H1 (cell line): ENCODE results near the gene ST6GALNAC2. TPM values are rescaled to one million over a fixed set of nuclear protein-coding genes. Genes with fewer than 3 reads are reported as not detected.

Experiments used
- CTCF ChIA-PET: fragments of 300-600 bp; sonication (Branson Sonifier 250); formaldehyde crosslinking; loops from one replicate; lab custom pipeline; 2021; ENCODE audit not compliant: partially characterized antibody; lab: Charles Lee
- POLR2A ChIA-PET: fragments of 300-600 bp; sonication (Branson Sonifier 250); formaldehyde crosslinking; loops from one replicate; lab custom pipeline; 2021; ENCODE audit warnings: inconsistent platforms; ENCODE audit not compliant: partially characterized antibody; lab: Charles Lee
- DNase-seq, 2 experiments: peaks; one replicate each; pipeline versions ENCODE4 v3.0.0 to v3.0.0-alpha.2; 2010 to 2022; ENCODE audit warnings: low spot score in 2 of 2, low read depth in 1 of 2, mixed read lengths in 1 of 2
- FAIRE-seq: peaks from 2 replicates; lab custom pipeline; 2011; peaks lifted over from hg19 to GRCh38; lab: Jason Lieb, UNC
- H2AFZ ChIP-seq: 2 replicates; pipeline ENCODE4 v1.8.1; 2012; ENCODE audit warnings: low read length, inconsistent platforms
- H2AK5ac ChIP-seq: 2 replicates; pipeline ENCODE4 v1.6.1; 2013; ENCODE audit warnings: low read depth, low read length
- H2BK120ac ChIP-seq: replicated peaks from 2 replicates; pipeline ENCODE3; 2013; ENCODE audit warnings: low read depth, low read length, inconsistent platforms
- H2BK12ac ChIP-seq: 2 replicates; pipeline ENCODE4 v1.6.1; 2013; ENCODE audit warnings: low read depth, low read length
- H2BK15ac ChIP-seq: 2 replicates; pipeline ENCODE4 v1.6.1; 2013; ENCODE audit warnings: low read length
- H2BK20ac ChIP-seq: 2 replicates; pipeline ENCODE4 v1.6.1; 2013; ENCODE audit warnings: low read length
- H2BK5ac ChIP-seq: 2 replicates; pipeline ENCODE4 v1.6.1; 2013; ENCODE audit warnings: low read depth, low read length
- H3K14ac ChIP-seq: 2 replicates; pipeline ENCODE4 v1.6.1; 2013; ENCODE audit warnings: inconsistent platforms; ENCODE audit not compliant: insufficient read length
- H3K18ac ChIP-seq: 2 replicates; pipeline ENCODE4 v1.6.1; 2013; ENCODE audit warnings: low read length; ENCODE audit errors: extremely low read depth
- H3K23ac ChIP-seq: 2 replicates; pipeline ENCODE4 v1.6.1; 2013; ENCODE audit warnings: inconsistent platforms; ENCODE audit not compliant: insufficient read length
- H3K23me2 ChIP-seq: 2 replicates; pipeline ENCODE4 v1.6.1; 2013; ENCODE audit warnings: low read depth, low read length
- H3K27ac ChIP-seq: 2 replicates; pipeline ENCODE4 v1.6.1; 2011; ENCODE audit warnings: low read depth, low read length, inconsistent platforms
- H3K27me3 ChIP-seq, 4 experiments: replicated peaks in 1 of 4; 1 replicate in 1 of 4; 2 replicates in 3 of 4; pipeline versions ENCODE4 v1.6.1 to v1.8.1; 2011 to 2013; ENCODE audit warnings: low read length in 3 of 4, mild to moderate bottlenecking in 3 of 4, inconsistent platforms in 2 of 4, mixed read lengths in 2 of 4, moderate library complexity in 1 of 4; ENCODE audit not compliant: control insufficient read depth in 3 of 4, insufficient read depth in 3 of 4; ENCODE audit errors: extremely low read depth in 1 of 4
- H3K36me3 ChIP-seq, 4 experiments: 2 replicates each; pipeline versions ENCODE4 v1.6.1 to v1.8.1; 2011 to 2013; ENCODE audit warnings: mild to moderate bottlenecking in 4 of 4, low read length in 3 of 4, moderate library complexity in 2 of 4, control low read depth in 1 of 4, inconsistent platforms in 1 of 4; ENCODE audit not compliant: insufficient read depth in 4 of 4, control insufficient read depth in 2 of 4
- H3K4ac ChIP-seq: replicated peaks from 2 replicates; pipeline ENCODE3; 2013; ENCODE audit warnings: low read length, low read depth, mixed read lengths, inconsistent platforms; ENCODE audit not compliant: insufficient read length
- H3K4me1 ChIP-seq, 4 experiments: replicated peaks in 1 of 4; 1 replicate in 1 of 4; 2 replicates in 3 of 4; pipeline versions ENCODE4 v1.6.1 to v1.8.1; 2011 to 2013; ENCODE audit warnings: low read length in 3 of 4, inconsistent platforms in 2 of 4, mixed read lengths in 1 of 4; ENCODE audit not compliant: insufficient read depth in 4 of 4, control insufficient read depth in 3 of 4
- H3K4me2 ChIP-seq, 2 experiments: 2 replicates each; pipeline versions ENCODE4 v1.6.1 to v1.8.1; 2011 to 2013; ENCODE audit warnings: low read depth in 2 of 2, low read length in 2 of 2, control low read depth in 1 of 2, inconsistent platforms in 1 of 2, mild to moderate bottlenecking in 1 of 2; ENCODE audit not compliant: insufficient read depth in 1 of 2
- H3K4me3 ChIP-seq, 4 experiments: fragments of 200-600, 300-600 bp in 1 of 4; sonication (generic), shearing (Covaris generic), sonication (Bioruptor Twin) in 1 of 4; 2 replicates each; pipeline versions ENCODE4 v1.5.1 to v1.8.1; 2011 to 2016; ENCODE audit warnings: low read length in 4 of 4, low read depth in 3 of 4, control low read depth in 2 of 4, inconsistent platforms in 2 of 4, mild to moderate bottlenecking in 2 of 4, mixed read lengths in 1 of 4, moderate library complexity in 1 of 4; ENCODE audit not compliant: insufficient read depth in 2 of 4; ENCODE audit errors: extremely low read depth in 1 of 4
- H3K56ac ChIP-seq: replicated peaks from 2 replicates; pipeline ENCODE3; 2013; ENCODE audit warnings: low read depth, mild to moderate bottlenecking, mixed read lengths, low read length, inconsistent platforms; ENCODE audit not compliant: insufficient read length
- H3K79me1 ChIP-seq: 2 replicates; pipeline ENCODE4 v1.6.1; 2013; ENCODE audit warnings: low read depth, low read length, control low read depth
- H3K79me2 ChIP-seq, 2 experiments: 2 replicates each; pipeline versions ENCODE4 v1.6.1 to v1.8.1; 2012 to 2013; ENCODE audit warnings: low read length in 2 of 2, mild to moderate bottlenecking in 2 of 2, inconsistent platforms in 1 of 2; ENCODE audit not compliant: insufficient read depth in 2 of 2, control insufficient read depth in 1 of 2
- H3K9ac ChIP-seq, 4 experiments: replicated peaks in 1 of 4; 1 replicate in 1 of 4; 2 replicates in 3 of 4; pipeline versions ENCODE4 v1.6.1 to v1.8.1; 2011 to 2013; ENCODE audit warnings: low read depth in 3 of 4, low read length in 3 of 4, control low read depth in 2 of 4, mild to moderate bottlenecking in 2 of 4, moderate library complexity in 2 of 4, inconsistent platforms in 1 of 4; ENCODE audit errors: extremely low read depth in 1 of 4
- H3K9me3 ChIP-seq, 2 experiments: 2 replicates each; pipeline versions ENCODE4 v1.6.1 to v1.8.1; 2012 to 2013; ENCODE audit warnings: mild to moderate bottlenecking in 2 of 2, moderate library complexity in 2 of 2, control low read depth in 1 of 2, inconsistent platforms in 1 of 2, low read depth in 1 of 2, low read length in 1 of 2, mixed read lengths in 1 of 2; ENCODE audit not compliant: insufficient read depth in 2 of 2
- H4K20me1 ChIP-seq, 2 experiments: replicated peaks in 1 of 2; 2 replicates each; pipeline versions ENCODE3 to v1.8.1; 2011 to 2013; ENCODE audit warnings: inconsistent platforms in 2 of 2, low read length in 2 of 2, mild to moderate bottlenecking in 1 of 2; ENCODE audit not compliant: insufficient read depth in 2 of 2, control insufficient read depth in 1 of 2
- H4K5ac ChIP-seq: 2 replicates; pipeline ENCODE4 v1.6.1; 2013; ENCODE audit warnings: low read length, low read depth, mixed read lengths, inconsistent platforms; ENCODE audit not compliant: insufficient read length
- H4K8ac ChIP-seq: 2 replicates; pipeline ENCODE4 v1.8.0; 2013; ENCODE audit warnings: mild to moderate bottlenecking, moderate library complexity, low read length, inconsistent platforms; ENCODE audit not compliant: insufficient read depth; ENCODE audit errors: extremely low read depth
- H4K91ac ChIP-seq: replicated peaks from 2 replicates; pipeline ENCODE3; 2013; ENCODE audit warnings: low read length, mixed read lengths, inconsistent platforms; ENCODE audit not compliant: insufficient read length
- ASH2L ChIP-seq: fragments of 200-600, 300-600 bp; sonication (generic); IDR thresholded peaks from one replicate; pipeline ENCODE4 v1.7.1; 2017; ENCODE audit warnings: low read length
- CREB1 ChIP-seq: IDR thresholded peaks from 2 replicates; pipeline ENCODE4 v1.6.1; 2012; ENCODE audit warnings: inconsistent platforms
- GTF2F1 ChIP-seq: IDR thresholded peaks from 2 replicates; pipeline ENCODE4 v1.6.1; 2012; ENCODE audit warnings: low read depth, low read length, improper control_type of control experiment, borderline replicate concordance
- KDM5A ChIP-seq: fragments of 200-600 bp; IDR thresholded peaks from 2 replicates; pipeline ENCODE4 v1.7.1; 2012; ENCODE audit warnings: mild to moderate bottlenecking, low read length, inconsistent platforms, mixed read lengths
- MAFK ChIP-seq: IDR thresholded peaks from 2 replicates; pipeline ENCODE4 v1.6.1; 2012; ENCODE audit warnings: low read depth, mild to moderate bottlenecking, improper control_type of control experiment, low read length
- NRF1 ChIP-seq: IDR thresholded peaks from 2 replicates; pipeline ENCODE4 v1.6.1; 2011; ENCODE audit warnings: mild to moderate bottlenecking, low read depth, low read length, improper control_type of control experiment
- RFX5 ChIP-seq: IDR thresholded peaks from 2 replicates; pipeline ENCODE4 v1.6.1; 2011; ENCODE audit warnings: low read depth, low read length, improper control_type of control experiment, borderline replicate concordance
- RNF2 ChIP-seq: fragments of 200-900, 300-1000 bp; sonication (generic); IDR thresholded peaks from 2 replicates; pipeline ENCODE4 v1.7.1; 2016; ENCODE audit warnings: borderline replicate concordance, low read depth, mild to moderate bottlenecking, antibody characterized with exemption, low read length; ENCODE audit not compliant: poor library complexity, severe bottlenecking; ENCODE audit errors: missing control alignments
- SAP30 ChIP-seq: fragments of 300-600 bp; sonication (generic); IDR thresholded peaks from 2 replicates; pipeline ENCODE4 v1.7.1; 2012; ENCODE audit warnings: low read length, moderate library complexity, mild to moderate bottlenecking, inconsistent platforms; ENCODE audit not compliant: insufficient read depth, insufficient replicate concordance
- TAF1 ChIP-seq: IDR thresholded peaks from 2 replicates; pipeline ENCODE4 v1.6.1; 2011; ENCODE audit warnings: mild to moderate bottlenecking, low read depth, low read length
- TAF7 ChIP-seq: optimal IDR thresholded peaks from 2 replicates; pipeline ENCODE3; 2011; ENCODE audit warnings: low read depth, mild to moderate bottlenecking, inconsistent platforms, low read length, moderate library complexity, borderline replicate concordance
- TCF12 ChIP-seq: IDR thresholded peaks from 2 replicates; pipeline ENCODE4 v1.6.1; 2011; ENCODE audit warnings: low read depth, mild to moderate bottlenecking, low read length
- WGBS, 2 experiments: shearing (Covaris generic) in 1 of 2; methylation state at CpG; one replicate each; pipeline versions ENCODE4 v1.1.6 to v1.1.7; 2013 to 2015; ENCODE audit warnings: low lambda C conversion rate in 2 of 2, mixed read lengths in 2 of 2, inconsistent platforms in 1 of 2, low coverage in 1 of 2, missing lambda C conversion rate in 1 of 2; ENCODE audit not compliant: insufficient replicate concordance in 2 of 2, insufficient coverage in 1 of 2, insufficient read length in 1 of 2; ENCODE audit errors: extremely low coverage in 1 of 2, missing lambda C conversion rate in 1 of 2; 5-methylcytosine and 5-hydroxymethylcytosine counted together
- polyA plus RNA-seq, 7 experiments: library from polyadenylated mRNA; depleted of rRNA in 3 of 7; stranded (reverse) in 5 of 7; unstranded in 2 of 7; fragments of >200 nt in 5 of 7; fragments of 200-250 nt in 2 of 7; gene quantifications; 1 replicate in 5 of 7; 2 replicates in 1 of 7; 4 replicates in 1 of 7; pipeline versions ENCODE4 v1.2.1 to v1.2.3, GENCODE V29; 2011 to 2013; ENCODE audit warnings: missing spikeins in 2 of 7, mixed read lengths in 2 of 7
- total RNA-seq: library from RNA; stranded (reverse); fragmentation: NEBNext Ultra II Directional; extraction: Animal tissue kit (Norgen Biotek cat#: 25700); gene quantifications from 2 replicates; pipeline ENCODE4 v1.2.1, GENCODE V29; 2021
- TF ChIP-seq, protein P1 (sequence below): IDR thresholded peaks from 2 replicates; pipeline ENCODE4 v1.6.1; 2011; ENCODE audit warnings: low read depth, mild to moderate bottlenecking, low read length; ENCODE audit not compliant: insufficient read depth

The ST6GALNAC2 gene
- total and polyA plus RNA-seq, 2 of the 8 experiments (the other 6 are each of a cell fraction or from before 2014, with no cell fraction given) = 0.09 TPM; not detected in 1

DNA sequence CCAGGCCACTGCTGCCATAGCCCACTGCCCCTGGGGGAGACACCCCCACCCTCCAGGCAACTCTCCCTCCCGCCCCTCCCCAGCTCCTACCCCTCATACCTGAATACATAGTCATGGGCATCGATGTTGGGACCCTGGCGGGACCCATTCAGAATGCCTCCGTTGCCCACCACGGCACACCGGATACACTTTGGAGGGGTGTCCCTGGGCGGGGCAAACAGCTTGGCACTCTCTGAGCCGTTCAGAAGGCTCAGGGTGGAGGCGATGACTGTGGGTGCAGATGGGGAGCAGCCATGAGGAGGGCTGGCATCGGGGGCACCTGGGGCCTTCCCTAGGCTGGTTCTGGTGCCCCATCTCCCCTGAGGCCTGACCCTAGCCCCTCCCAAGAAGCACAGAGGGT lies 12.6 kb downstream of the ST6GALNAC2 start:
- Histone ChIP-seq H3K4me1 (peaks cover 0 to 16% (median 4%) of the 10 kb centered on the region in 4 experiments; a peak in 6 of 7 replicates), H3K4ac (no peak overlapping the region), H3K79me1 (no peaks in the 10 kb centered on the region; the same call in 1 of the 2 replicates), H3K9me3 (no peaks in the 10 kb centered on the region), H4K8ac (no peak overlapping the region), H3K23ac (no peak overlapping the region), H3K14ac (no peak overlapping the region), H2BK120ac (no peak overlapping the region), H3K9ac (no peak overlapping the region), H3K4me2 (no peak overlapping the region), H3K56ac (no peak overlapping the region), H3K23me2 (no peaks in the 10 kb centered on the region; the same call in 1 of the 2 replicates), H2BK15ac (no peak overlapping the region), H3K27me3 (peaks cover 0 to 3% (median 1%) of the 10 kb centered on the region in 4 experiments; a peak in 3 of 7 replicates), H2AFZ (no peak overlapping the region), H3K18ac (no peak overlapping the region), H3K4me3 (no peak overlapping the region), H4K91ac (no peak overlapping the region), H3K79me2 (no peaks in the 10 kb centered on the region), H2BK12ac (no peak overlapping the region), H4K20me1 (peaks cover 0 to 2% of the 10 kb centered on the region in 2 experiments), H2BK5ac (no peak overlapping the region), H3K36me3 (no peaks in the 10 kb centered on the region), H4K5ac (no peak overlapping the region), H3K27ac (no peak overlapping the region), H2AK5ac (no peak overlapping the region), H2BK20ac (no peak overlapping the region)
- no peak for FAIRE-seq
- CTCF ChIA-PET = interaction anchor here (4.2 to 9.3 kb wide), 3 partner anchors 16 to 108 kb away, joined by 25 to 71 read pairs (median 30); no protein-coding TSS in a partner anchor
- POLR2A ChIA-PET = interaction anchor here (0.8 to 7.7 kb wide), 4 partner anchors 9 to 15 kb away, joined by 3 to 133 read pairs (median 22); no protein-coding TSS in a partner anchor
- DNase-seq = no peak
- WGBS, 2 experiments = 93% methylated on average over 9 of the region's 10 CpGs; no CpG with 5 or more reads in 1 of the 2 experiments
- no peak for TF ChIP-seq TAF1
- TF ChIP-seq KDM5A = no peak
- no peak for TF ChIP-seq RNF2
- no peak for TF ChIP-seq ASH2L
- no peak for TF ChIP-seq NRF1
- TF ChIP-seq TCF12 = no peak
- TF ChIP-seq RFX5 = no peak
- no peak for TF ChIP-seq TAF7
- TF ChIP-seq, protein P1, sequence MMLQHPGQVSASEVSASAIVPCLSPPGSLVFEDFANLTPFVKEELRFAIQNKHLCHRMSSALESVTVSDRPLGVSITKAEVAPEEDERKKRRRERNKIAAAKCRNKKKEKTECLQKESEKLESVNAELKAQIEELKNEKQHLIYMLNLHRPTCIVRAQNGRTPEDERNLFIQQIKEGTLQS = no peak
- no peak for TF ChIP-seq MAFK
- no peak for TF ChIP-seq SAP30
- no peak for TF ChIP-seq GTF2F1
- no peak for TF ChIP-seq CREB1
